HCT116 (cell line): ENCODE measurements around the gene SERPINB8. TPM values are rescaled to one million over a fixed set of nuclear protein-coding genes. Genes with fewer than 3 reads are reported as not detected.

ENCODE experiments used
- CEBPB ChIP-seq: IDR thresholded peaks from 2 replicates; pipeline ENCODE4 v1.6.1; 2012; ENCODE audit warnings: low read depth
- CTCF ChIP-seq, 3 experiments: fragments of 200-600 bp in 1 of 3; sonication (generic) in 1 of 3; IDR thresholded peaks in 2 of 3; conservative IDR thresholded peaks in 1 of 3; 2 replicates each; pipeline ENCODE4 v1.5.1; 2012 to 2017; ENCODE audit warnings: low read depth in 2 of 3, low read length in 2 of 3, antibody characterized with exemption in 1 of 3, borderline replicate concordance in 1 of 3, control low read depth in 1 of 3, mild to moderate bottlenecking in 1 of 3, mixed read lengths in 1 of 3, mixed run types in 1 of 3, moderate library complexity in 1 of 3; ENCODE audit not compliant: insufficient read depth in 1 of 3
- EGR1 ChIP-seq: IDR thresholded peaks from 2 replicates; pipeline ENCODE4 v1.6.1; 2012; ENCODE audit warnings: low read depth
- EZH2 ChIP-seq: fragments of 200-600 bp; sonication (generic); IDR thresholded peaks from 2 replicates; pipeline ENCODE4 v1.6.1; 2017; ENCODE audit warnings: antibody characterized with exemption, mixed run types
- FOSL1 ChIP-seq: IDR thresholded peaks from 2 replicates; pipeline ENCODE4 v1.6.1; 2012; ENCODE audit warnings: low read depth
- JUND ChIP-seq: IDR thresholded peaks from 2 replicates; pipeline ENCODE4 v1.6.1; 2012
- REST ChIP-seq: IDR thresholded peaks from 2 replicates; pipeline ENCODE4 v1.6.1; 2012; ENCODE audit warnings: low read depth
- SP1 ChIP-seq: IDR thresholded peaks from 2 replicates; pipeline ENCODE4 v1.6.1; 2012; ENCODE audit warnings: low read depth
- ZFX ChIP-seq: fragments of 450-650 bp; IDR thresholded peaks from 2 replicates; pipeline ENCODE4 v1.6.1; 2017
- ZNF274 ChIP-seq: fragments of 200-500 bp; sonication (Bioruptor generic); IDR thresholded peaks from 2 replicates; pipeline ENCODE4 v1.6.1; 2014; ENCODE audit warnings: mild to moderate bottlenecking, low read depth, low read length, inconsistent platforms
- total RNA-seq: library from RNA; stranded (reverse); gene quantifications from one replicate; pipeline ENCODE4 v1.2.1, GENCODE V29; 2021; ENCODE audit not compliant: unreplicated experiment

SERPINB8 gene
- total RNA-seq, 1 experiment from 2014 or later = 5.9 TPM

DNA sequence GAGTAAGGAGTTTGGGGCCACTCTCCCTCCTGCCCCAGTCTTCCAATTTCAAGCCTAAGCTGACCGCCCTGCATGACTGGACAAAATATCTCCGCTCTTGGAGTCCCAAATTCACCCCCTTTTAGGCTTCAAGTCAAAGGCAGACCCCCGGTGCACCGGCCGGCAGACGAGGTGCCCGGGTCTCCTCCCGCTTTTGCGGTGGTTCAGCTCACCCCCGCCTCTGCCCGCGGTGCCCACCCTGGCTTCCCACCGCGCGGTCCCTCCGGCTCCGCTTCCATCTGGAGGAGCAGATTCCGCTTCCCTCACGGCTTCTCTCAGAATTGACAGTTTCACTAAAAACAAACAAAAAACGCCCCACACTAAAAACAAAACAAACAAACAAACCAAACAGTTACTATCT is 56.5 kb downstream of the SERPINB8 start (continued):
- TF ChIP-seq REST (no peak), EGR1 (no peak), ZNF274 (no peak), ZFX (no peak), EZH2 (no peak), SP1 (no peak), FOSL1 (no peak), CTCF (IDR thresholded peaks at IDR 0.05 in 2 of 3, conservative IDR thresholded peaks at IDR 0.05 in 1 of 3; ENCODE audit: borderline replicate concordance in 1 of 3, insufficient read depth in 1 of 3, low read depth in 2 of 3, low read length in 2 of 3) (no peak), CEBPB (no peak), JUND (no peak)
